ENCODE measurements around the gene CSNK2B.

Gene CSNK2B

GRCh38 chr6:31630177-31630934 lies 35.5 kb upstream of the CSNK2B start:
- TF ChIP-seq CTCF (conservative IDR thresholded peaks at IDR 0.05; ENCODE audit: low read depth), result no peak
- peak overlapping the region; percentile 46 for H3K27ac ChIP-seq
- DNase-seq (ENCODE audit: low spot score), result no peak
- ChIA-PET CTCF (no interaction called here), POLR2A (ENCODE audit: low non-redundant PET) (no interaction called here)

GRCh38 chr6:31631209-31631608 lies 34.7 kb upstream of the CSNK2B start:
- no peak for DNase-seq (ENCODE audit: low spot score)
- peak overlapping the region; percentile 46; the same call in 1 of the 2 replicates for H3K27ac ChIP-seq
- ChIA-PET CTCF (no interaction called here), POLR2A (ENCODE audit: low non-redundant PET) (no interaction called here)
- TF ChIP-seq CTCF (conservative IDR thresholded peaks at IDR 0.05; ENCODE audit: low read depth), result no peak

- CTCF ChIA-PET, result no interaction called here
- POLR2A ChIA-PET (ENCODE audit: low non-redundant PET), result no interaction called here
- no peak for DNase-seq (ENCODE audit: low spot score)
- TF ChIP-seq CTCF (conservative IDR thresholded peaks at IDR 0.05; ENCODE audit: low read depth), result no peak
- peak overlapping the region; percentile 46 for H3K27ac ChIP-seq
These were observed 34.1 kb upstream of the CSNK2B start for GRCh38 chr6:31631681-31632278.

GRCh38 chr6:31632279-31632946 lies 33.5 kb upstream of the CSNK2B start:
- no peak for TF ChIP-seq CTCF (conservative IDR thresholded peaks at IDR 0.05; ENCODE audit: low read depth)
- DNase-seq (ENCODE audit: low spot score), result no peak
- ChIA-PET CTCF (no interaction called here), POLR2A (ENCODE audit: low non-redundant PET) (no interaction called here)
- peak overlapping the region; percentile 46 for H3K27ac ChIP-seq

GRCh38 chr6:31633447-31633846 lies 32.4 kb upstream of the CSNK2B start:
- TF ChIP-seq CTCF (conservative IDR thresholded peaks at IDR 0.05; ENCODE audit: low read depth), result no peak
- ChIA-PET CTCF (no interaction called here), POLR2A (ENCODE audit: low non-redundant PET) (no interaction called here)

GRCh38 chr6:31634131-31634530 lies 31.7 kb upstream of the CSNK2B start:
- no peak for TF ChIP-seq CTCF (conservative IDR thresholded peaks at IDR 0.05; ENCODE audit: low read depth)
- H3K27ac ChIP-seq, result peak overlapping the region; percentile 49
- CTCF ChIA-PET, result no interaction called here

More at GRCh38 chr6:31633447-31633846, 32.4 kb upstream of the CSNK2B start:
- no peak for DNase-seq (ENCODE audit: low spot score)
- H3K27ac ChIP-seq, result peak overlapping the region; percentile 46

More at GRCh38 chr6:31634131-31634530, 31.7 kb upstream of the CSNK2B start:
- POLR2A ChIA-PET (ENCODE audit: low non-redundant PET), result interaction anchor here (0.6 kb wide), 1 partner anchor 19 kb away, joined by 3 read pairs; no protein-coding TSS in a partner anchor
- no peak for DNase-seq (ENCODE audit: low spot score)
